Hepatocyte (in vitro differentiated cells): Measurements from ENCODE around the gene PTPRN2.

Experiments used
- CTCF ChIP-seq: fragments of 200-600 bp; sonication (generic); IDR thresholded peaks from 2 replicates; pipeline ENCODE4 v1.5.1; 2016; ENCODE audit warnings: antibody characterized with exemption, mild to moderate bottlenecking; ENCODE audit not compliant: poor library complexity
- EZH2phosphoT487 ChIP-seq: fragments of 200-600 bp; sonication (generic); IDR thresholded peaks from one replicate; pipeline ENCODE4 v1.6.1; 2018; ENCODE audit warnings: antibody characterized with exemption, mild to moderate bottlenecking, low read depth, moderate library complexity; ENCODE audit not compliant: unreplicated experiment, severe bottlenecking

- no peak for TF ChIP-seq CTCF
- no peak for TF ChIP-seq EZH2phosphoT487
These were observed 30.2 kb downstream of the PTPRN2 start for GRCh38 chr7:158557441-158557755.
